Amniotic stem cell (primary cell): ENCODE data around the gene CMC2.
A peak's percentile ranks its signal among the peaks of the same experiment; 100 is the strongest.

ENCODE experiments used
- DNase-seq: peaks from one replicate; lab custom pipeline; 2025; lab: John Stamatoyannopoulos, UW

CMC2 gene

DNA sequence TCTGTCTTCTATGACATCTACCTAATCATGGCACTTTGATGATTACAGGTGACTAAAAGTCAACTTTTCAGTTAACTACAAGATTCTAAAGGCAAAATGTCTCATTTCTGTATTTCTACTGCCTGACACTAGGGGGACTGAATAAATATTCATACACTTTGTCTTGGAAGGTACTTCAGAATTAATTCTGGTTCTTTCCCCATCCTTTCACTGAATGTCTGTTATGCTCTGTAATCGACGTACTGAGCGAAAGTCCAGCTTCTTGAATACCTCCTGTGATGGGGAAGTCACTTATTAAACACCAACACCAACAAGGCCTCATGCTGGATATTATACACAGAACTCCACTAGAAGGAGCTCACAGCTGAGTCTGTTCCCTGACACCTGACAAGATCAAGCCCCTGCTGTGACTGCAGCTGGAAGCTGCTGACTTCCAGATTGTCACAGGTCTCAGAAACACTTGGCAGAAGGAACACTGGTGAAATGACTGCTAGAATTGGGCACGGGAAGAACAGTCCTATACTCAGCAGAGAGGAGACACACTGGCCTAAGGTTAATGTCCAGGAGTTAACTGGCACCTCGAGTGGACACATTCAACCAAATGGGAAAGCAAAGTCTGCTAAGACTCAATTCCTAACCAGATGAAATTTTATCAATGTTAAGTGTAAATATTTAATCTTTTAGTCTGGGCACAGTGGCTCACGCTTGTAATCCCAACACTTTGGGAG, 31.9 kb downstream of the CMC2 start:
- no peak for DNase-seq

DNA sequence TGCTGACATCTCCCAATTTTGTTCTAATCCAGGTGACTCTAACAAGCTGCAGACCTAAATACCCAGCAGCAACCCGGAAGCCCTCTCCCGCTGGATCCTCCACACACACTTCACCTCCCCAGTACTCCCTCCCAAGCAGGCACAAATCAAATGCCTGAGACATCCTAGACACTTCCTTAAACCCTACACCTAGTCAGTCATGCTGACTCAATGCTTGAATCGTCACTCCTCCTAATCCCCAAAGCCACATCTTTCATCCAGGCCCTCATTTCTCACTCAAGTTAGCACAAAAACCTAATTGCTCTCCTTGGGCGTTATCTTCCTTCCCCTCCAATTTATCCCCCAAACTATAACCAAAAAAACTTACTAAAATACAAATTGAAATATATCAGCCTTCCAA, 32.7 kb downstream of the CMC2 start:
- no peak for DNase-seq

GRCh38 chr16:80972611-80973010, 34.1 kb downstream of the CMC2 start:
- DNase-seq, result no peak

GRCh38 chr16:80971819-80972218, 34.9 kb downstream of the CMC2 start:
- no peak for DNase-seq

DNA sequence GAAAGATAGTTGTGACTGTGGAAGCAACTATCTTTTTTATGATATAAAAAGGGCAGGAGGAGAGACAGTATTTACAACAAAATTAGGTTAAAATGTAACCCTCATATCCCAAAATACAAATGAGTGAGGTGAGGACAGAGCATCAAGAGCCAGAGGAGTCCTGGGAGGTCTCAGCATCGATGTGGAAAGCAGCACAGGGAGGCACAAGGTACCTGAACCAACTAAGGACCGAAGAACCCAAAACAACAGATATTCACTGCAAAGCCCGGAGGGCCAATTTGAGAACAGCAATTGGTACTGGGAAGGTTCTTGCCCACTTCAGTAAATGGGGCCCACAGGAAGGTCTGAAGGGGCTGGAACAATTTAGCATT, 37.6 kb downstream of the CMC2 start:
- DNase-seq, result no peak

DNA sequence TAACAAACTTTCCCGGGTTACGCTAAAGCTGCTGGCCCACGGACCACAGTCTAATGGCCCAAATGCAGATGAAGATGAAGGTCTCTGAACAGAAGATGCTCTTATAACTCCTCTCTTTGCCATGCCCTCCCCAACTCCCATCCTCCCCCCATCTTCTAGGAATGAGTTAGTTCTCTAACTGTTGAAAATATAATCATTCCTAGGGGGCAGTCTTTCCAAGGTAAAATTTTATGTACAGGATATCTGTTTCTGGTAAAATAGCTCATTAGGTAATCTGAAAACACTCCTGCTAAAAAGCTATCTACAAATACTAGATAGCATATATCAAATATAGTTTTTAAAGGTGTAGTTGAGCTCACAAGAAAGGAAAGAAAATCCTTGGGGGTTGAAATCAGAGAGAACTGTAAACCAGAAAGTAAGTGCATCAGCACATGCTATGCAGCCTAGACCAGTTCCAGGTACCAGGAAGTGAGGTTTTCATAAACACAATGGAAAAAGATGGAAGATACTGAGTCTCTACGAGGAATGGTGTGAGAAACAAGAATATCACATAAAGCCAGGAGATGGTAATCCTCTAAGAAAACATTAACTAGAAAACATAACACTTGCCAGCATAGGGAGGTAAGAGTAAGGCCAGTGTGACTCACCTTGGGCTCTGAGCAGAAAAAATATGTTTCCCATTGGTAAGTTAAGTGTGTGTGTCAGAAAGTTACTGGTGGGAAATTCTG, 38.1 kb downstream of the CMC2 start:
- DNase-seq, result peak; percentile 23

GRCh38 chr16:80966617-80967016, 40.1 kb downstream of the CMC2 start:
- DNase-seq, result no peak

GRCh38 chr16:80964351-80964750, 42.3 kb downstream of the CMC2 start:
- DNase-seq, result no peak

- no peak for DNase-seq
Measured at GRCh38 chr16:80962879-80963278, 43.8 kb downstream of the CMC2 start.

GRCh38 chr16:80958284-80958683, 48.4 kb downstream of the CMC2 start:
- no peak for DNase-seq

GRCh38 chr16:80954985-80955384, 51.7 kb downstream of the CMC2 start:
- DNase-seq, result no peak

- no peak for DNase-seq
Measured at GRCh38 chr16:80948886-80949493, 57.7 kb downstream of the CMC2 start.

- DNase-seq, result no peak
Measured at GRCh38 chr16:80947708-80948625, 58.7 kb downstream of the CMC2 start.

- DNase-seq, result no peak
Measured at GRCh38 chr16:80947239-80947638, 59.4 kb downstream of the CMC2 start.

DNA sequence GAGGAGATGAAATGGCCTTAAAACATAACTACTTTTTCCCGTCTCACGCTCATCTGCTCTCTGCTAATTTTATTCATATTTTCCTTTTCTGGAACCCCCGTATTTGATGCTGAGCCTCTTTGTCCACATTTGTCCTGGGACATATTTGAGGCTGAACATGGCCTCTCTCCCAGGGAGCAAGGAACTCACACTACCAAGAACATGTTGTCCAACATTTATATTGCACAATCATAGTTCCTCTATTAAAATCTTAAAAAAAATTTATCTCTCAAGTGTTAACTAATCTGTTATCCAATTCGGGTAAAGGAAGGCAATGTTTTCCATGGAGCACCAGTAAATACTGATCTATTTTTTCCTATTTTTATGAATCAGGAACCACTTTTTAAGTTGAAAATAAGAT, 60.2 kb downstream of the CMC2 start:
- DNase-seq, result no peak

DNA sequence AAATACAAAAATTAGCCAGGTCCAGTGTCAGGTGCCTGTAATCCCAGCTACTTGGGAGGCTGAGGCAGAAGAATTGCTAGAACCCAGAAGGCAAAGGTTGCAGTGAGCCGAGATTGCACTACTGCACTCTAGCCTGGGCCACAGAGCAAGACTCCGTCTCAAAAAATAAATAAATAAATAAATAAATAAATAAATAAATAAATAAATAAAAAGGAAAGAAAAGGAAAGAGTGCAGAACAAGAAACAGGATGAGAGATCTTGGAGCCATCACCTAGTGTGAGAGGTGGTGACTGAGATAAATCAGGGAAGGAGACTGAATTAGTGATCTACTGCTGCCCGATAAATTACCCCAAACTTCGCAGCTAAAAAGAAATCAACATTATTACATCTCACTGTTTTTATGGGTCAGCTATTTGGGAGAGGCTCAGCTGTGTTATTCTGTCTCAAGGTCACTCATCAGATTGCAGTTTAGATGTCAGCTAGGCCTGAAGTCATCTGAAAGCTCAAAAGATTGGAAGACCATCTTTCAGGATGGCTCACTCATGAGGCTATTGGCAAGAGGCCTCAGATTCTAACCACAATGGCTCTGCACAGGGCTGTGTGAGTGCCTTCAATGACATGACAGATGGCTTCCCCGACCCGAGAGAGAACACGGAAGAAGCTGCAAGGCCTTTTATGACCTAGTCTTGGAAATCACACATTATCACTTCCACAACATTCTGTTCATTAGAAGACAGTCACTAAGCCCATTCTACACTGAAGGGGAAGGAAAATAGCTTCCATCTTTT, 66.4 kb downstream of the CMC2 start:
- DNase-seq, result no peak

DNA sequence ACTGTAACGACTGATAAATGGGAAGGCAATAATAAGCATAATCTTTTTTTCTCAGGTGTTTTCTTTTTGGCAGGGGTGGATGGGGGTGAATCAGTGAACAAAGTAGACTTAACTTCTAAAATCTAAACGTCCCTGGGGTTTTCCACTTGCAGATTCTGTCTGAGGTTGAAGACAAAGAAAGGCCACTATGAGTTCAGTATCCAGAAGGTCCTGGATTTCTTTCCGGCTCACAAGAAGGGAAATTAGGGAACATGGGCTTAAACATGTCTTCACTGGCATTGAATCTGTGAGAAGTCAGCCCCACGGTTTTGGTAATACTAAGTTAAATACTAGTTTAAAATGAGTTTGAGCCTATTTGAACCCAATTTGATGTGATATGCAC, 67.8 kb downstream of the CMC2 start:
- DNase-seq, result no peak

- DNase-seq, result peak; percentile 79
Measured at GRCh38 chr16:80938004-80938878, 68.4 kb downstream of the CMC2 start.

GRCh38 chr16:80936410-80936809, 70.3 kb downstream of the CMC2 start:
- DNase-seq, result no peak

DNA sequence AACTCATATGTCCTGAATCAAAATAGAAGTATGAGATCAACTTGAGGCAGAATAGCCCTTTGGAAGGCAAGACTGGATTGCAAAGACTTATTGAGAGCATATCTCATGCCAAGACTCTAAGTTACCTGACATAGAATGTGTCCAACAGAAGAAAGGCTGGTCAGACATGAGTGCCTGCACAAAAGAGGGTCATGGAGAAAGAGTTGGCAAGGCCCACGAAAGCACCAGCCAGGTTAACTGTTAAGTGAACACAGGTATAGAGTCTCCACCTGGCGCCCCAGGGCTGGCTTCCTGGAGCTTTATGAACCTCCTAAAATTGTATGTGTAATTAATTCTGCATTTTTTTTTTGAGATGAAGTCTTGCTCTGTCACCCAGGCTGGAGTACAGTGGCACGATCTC, 71.0 kb downstream of the CMC2 start:
- DNase-seq, result no peak

DNA sequence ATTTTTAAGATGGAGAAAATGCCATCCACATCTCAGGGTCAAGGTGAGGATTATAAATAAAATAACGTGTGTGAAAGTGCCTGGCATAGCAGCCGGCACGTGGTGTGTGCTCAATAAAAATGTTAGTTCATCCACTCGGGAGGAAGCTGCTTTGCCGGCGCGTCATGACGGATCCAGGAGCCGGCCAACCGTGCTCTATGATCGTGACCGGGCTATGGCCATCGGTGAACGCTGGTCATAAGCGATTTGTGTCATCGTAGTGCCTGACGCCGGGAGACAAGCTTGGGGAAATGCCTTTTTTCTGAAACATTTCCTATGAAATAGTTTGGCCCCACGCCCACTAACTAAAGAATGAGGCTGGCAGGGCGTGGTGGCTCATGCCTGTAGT, 74.0 kb downstream of the CMC2 start:
- peak; percentile 84 for DNase-seq
